C4-2B (cell line): ENCODE data around the gene LHX2.

Experiments
- ZFX ChIP-seq: fragments of 450-650 bp; IDR thresholded peaks from 2 replicates; pipeline ENCODE4 v1.6.1; 2017
- TF ChIP-seq, protein P1 (sequence below): fragments of 450-650 bp; conservative IDR thresholded peaks from 2 replicates; pipeline ENCODE4 v1.5.1; 2017; ENCODE audit warnings: mild to moderate bottlenecking

DNA sequence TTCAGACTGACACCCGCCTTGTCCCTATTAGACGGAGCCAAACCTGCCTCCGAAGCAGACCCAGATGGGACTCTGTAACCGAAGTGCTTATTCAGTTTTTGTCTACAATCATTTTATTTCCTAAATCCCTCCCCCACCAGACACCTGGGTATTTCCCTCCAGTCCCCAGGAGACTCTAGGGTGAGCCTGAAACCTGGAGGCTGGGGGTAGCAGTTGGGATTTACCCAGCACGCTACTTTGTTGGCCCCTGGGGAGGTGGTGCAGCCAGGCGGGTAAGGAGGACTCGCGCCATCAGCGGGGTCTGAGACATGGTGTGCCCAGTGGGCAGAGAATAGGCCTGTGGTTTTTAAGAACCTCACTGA, 1.3 kb upstream of the LHX2 start:
- TF ChIP-seq, protein P1, sequence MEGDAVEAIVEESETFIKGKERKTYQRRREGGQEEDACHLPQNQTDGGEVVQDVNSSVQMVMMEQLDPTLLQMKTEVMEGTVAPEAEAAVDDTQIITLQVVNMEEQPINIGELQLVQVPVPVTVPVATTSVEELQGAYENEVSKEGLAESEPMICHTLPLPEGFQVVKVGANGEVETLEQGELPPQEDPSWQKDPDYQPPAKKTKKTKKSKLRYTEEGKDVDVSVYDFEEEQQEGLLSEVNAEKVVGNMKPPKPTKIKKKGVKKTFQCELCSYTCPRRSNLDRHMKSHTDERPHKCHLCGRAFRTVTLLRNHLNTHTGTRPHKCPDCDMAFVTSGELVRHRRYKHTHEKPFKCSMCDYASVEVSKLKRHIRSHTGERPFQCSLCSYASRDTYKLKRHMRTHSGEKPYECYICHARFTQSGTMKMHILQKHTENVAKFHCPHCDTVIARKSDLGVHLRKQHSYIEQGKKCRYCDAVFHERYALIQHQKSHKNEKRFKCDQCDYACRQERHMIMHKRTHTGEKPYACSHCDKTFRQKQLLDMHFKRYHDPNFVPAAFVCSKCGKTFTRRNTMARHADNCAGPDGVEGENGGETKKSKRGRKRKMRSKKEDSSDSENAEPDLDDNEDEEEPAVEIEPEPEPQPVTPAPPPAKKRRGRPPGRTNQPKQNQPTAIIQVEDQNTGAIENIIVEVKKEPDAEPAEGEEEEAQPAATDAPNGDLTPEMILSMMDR = no peak
- no peak for TF ChIP-seq ZFX
